NCI-H1417 treated with DMSO at 0.1 percent for 48 hours (cell line): ENCODE data around the gene CLEC2L.

Experiments used
- DNase-seq: peaks from one replicate; lab custom pipeline; 2025; lab: John Stamatoyannopoulos, UW

CLEC2L gene

GRCh38 chr7:139557857-139558581 lies 34.5 kb downstream of the CLEC2L start:
- no peak for DNase-seq

GRCh38 chr7:139559364-139560105 lies 36.0 kb downstream of the CLEC2L start:
- DNase-seq = no peak

- no peak for DNase-seq
Observed at GRCh38 chr7:139560199-139560598, 36.7 kb downstream of the CLEC2L start.

- DNase-seq = no peak
Observed at GRCh38 chr7:139560678-139561077, 37.2 kb downstream of the CLEC2L start.

GRCh38 chr7:139562491-139562890 lies 39.0 kb downstream of the CLEC2L start:
- DNase-seq = no peak

GRCh38 chr7:139562961-139563565 lies 39.6 kb downstream of the CLEC2L start:
- DNase-seq = no peak

GRCh38 chr7:139563856-139564255 lies 40.4 kb downstream of the CLEC2L start:
- no peak for DNase-seq

GRCh38 chr7:139566075-139566474 lies 42.6 kb downstream of the CLEC2L start:
- DNase-seq = no peak

- no peak for DNase-seq
Observed at GRCh38 chr7:139566736-139567646, 43.5 kb downstream of the CLEC2L start.

- no peak for DNase-seq
Observed at GRCh38 chr7:139567647-139568345, 44.3 kb downstream of the CLEC2L start.

- DNase-seq = no peak
Observed at GRCh38 chr7:139568346-139568675, 44.8 kb downstream of the CLEC2L start.

- DNase-seq = no peak
Observed at GRCh38 chr7:139568813-139569490, 45.5 kb downstream of the CLEC2L start.

- no peak for DNase-seq
Observed at GRCh38 chr7:139570119-139570518, 46.6 kb downstream of the CLEC2L start.

- DNase-seq = no peak
Observed at GRCh38 chr7:139570626-139571025, 47.1 kb downstream of the CLEC2L start.

GRCh38 chr7:139571190-139571589 lies 47.7 kb downstream of the CLEC2L start:
- no peak for DNase-seq

- DNase-seq = no peak
Observed at GRCh38 chr7:139571651-139572050, 48.2 kb downstream of the CLEC2L start.

- DNase-seq = no peak
Observed at GRCh38 chr7:139572071-139572470, 48.6 kb downstream of the CLEC2L start.

- no peak for DNase-seq
Observed at GRCh38 chr7:139572704-139573385, 49.4 kb downstream of the CLEC2L start.

- no peak for DNase-seq
Observed at GRCh38 chr7:139573871-139574270, 50.4 kb downstream of the CLEC2L start.

GRCh38 chr7:139574618-139575337 lies 51.3 kb downstream of the CLEC2L start:
- DNase-seq = no peak
